Mucosa of rectum (tissue), 2 donors: ENCODE measurements around the gene DGKI.

ENCODE experiments used
- H3K27ac ChIP-seq, 2 donors: one replicate each; pipeline ENCODE4 v1.7.0; 2013; ENCODE audit warnings: inconsistent platforms in 2 of 2, low read depth in 2 of 2, low read length in 2 of 2
- H3K27me3 ChIP-seq, 2 donors: one replicate each; pipeline ENCODE4 v1.7.0; 2013; ENCODE audit warnings: low read length in 2 of 2; ENCODE audit not compliant: control insufficient read depth in 2 of 2, insufficient read depth in 2 of 2
- H3K36me3 ChIP-seq, 2 donors: one replicate each; pipeline ENCODE4 v1.7.0; 2013; ENCODE audit warnings: low read length in 2 of 2; ENCODE audit not compliant: control insufficient read depth in 2 of 2, insufficient read depth in 2 of 2
- H3K4me1 ChIP-seq, 2 donors: one replicate each; pipeline ENCODE4 v1.7.0; 2013; ENCODE audit warnings: low read length in 2 of 2, mild to moderate bottlenecking in 1 of 2; ENCODE audit not compliant: control insufficient read depth in 2 of 2, insufficient read depth in 2 of 2
- H3K4me3 ChIP-seq, 2 donors: one replicate each; pipeline ENCODE4 v1.7.0; 2013; ENCODE audit warnings: low read length in 2 of 2
- H3K9ac ChIP-seq, 2 donors: one replicate each; pipeline ENCODE4 v1.7.0; 2013; ENCODE audit warnings: low read length in 2 of 2, low read depth in 1 of 2, mild to moderate bottlenecking in 1 of 2
- H3K9me3 ChIP-seq, 2 donors: one replicate each; pipeline ENCODE4 v1.7.0; 2013; ENCODE audit warnings: low read length in 2 of 2; ENCODE audit not compliant: control insufficient read depth in 2 of 2
- donor health status: healthy.
- donor health status: Normal muscosa, but diverticular disease.

The DGKI gene

DNA sequence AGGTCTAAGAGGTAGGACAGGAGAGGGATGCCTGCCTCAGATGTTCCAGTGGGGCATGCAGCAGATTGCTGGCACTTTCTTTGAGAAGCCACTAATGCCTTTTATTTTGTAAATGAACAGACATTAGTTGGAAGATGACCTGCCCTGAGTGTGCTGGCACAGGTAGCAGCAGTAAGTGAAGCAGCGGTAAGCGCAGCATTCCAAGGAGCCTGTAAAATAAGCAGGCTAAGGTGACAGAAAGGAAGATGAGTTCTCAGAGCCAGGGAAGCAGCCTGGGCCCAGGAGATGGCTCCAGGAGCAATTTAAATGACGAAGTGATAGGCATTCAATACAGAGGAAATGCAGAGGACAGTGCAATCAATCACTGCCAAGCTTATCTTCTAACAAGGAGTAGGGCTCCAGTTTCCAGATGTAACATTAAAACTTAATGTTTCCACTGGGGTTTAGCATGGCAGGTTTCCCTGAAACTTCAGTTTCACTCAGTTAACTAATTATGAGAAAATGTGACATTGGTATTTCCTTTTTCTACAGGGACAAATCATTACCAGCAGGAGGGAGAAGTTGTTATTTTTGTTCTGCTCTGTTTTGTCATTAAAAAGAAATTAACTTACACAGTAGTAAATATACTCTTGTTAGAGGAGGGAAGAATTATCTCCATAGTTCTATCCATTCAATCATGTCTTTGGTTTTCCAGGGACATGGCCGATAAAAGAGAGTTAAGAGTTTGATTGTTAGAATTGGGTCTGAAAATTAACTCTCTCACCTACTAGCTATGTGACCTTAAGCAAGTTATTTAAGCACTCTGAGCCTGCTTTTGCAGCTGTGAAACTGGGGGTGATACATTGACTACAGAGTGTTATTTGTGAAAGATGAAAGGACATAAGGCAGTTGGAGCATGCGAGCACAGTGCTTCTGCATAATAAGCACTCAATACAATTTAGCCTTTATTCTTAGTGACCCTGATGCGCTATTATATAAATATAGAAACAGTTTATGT is 406.6 kb downstream of the DGKI start:
- H3K27ac ChIP-seq: no peak overlapping the region
- no peak overlapping the region for H3K4me3 ChIP-seq
- H3K9ac ChIP-seq: no peak overlapping the region

DNA sequence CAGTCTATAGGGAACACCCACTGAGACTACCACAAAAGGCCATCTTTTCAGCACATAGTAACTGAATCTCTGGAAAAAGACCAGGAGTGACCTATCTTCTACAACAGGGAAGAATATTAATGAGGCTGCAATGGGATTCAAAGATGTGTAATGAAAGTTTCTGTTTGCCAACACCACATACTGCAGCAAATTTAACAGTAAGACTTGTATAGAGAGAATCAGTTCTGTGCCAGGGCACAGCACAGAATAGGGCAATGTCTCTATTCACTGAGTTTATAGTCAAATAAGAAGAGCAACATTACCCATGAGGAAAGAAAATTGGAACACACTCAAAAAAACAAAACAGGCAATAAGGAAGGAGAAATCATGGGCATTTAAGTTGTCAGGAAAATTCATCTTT is 411.8 kb downstream of the DGKI start:
- H3K27ac ChIP-seq: no peak overlapping the region
- H3K4me3 ChIP-seq: no peak overlapping the region
- H3K9me3 ChIP-seq: no peaks in the 10 kb centered on the region
- H3K4me1 ChIP-seq: no peaks in the 10 kb centered on the region
- no peak overlapping the region for H3K9ac ChIP-seq
- no peaks in the 10 kb centered on the region for H3K27me3 ChIP-seq
- no peaks in the 10 kb centered on the region for H3K36me3 ChIP-seq

More for the DNA sequence above, 406.6 kb downstream of the DGKI start:
- no peaks in the 10 kb centered on the region for H3K36me3 ChIP-seq
- H3K9me3 ChIP-seq: no peaks in the 10 kb centered on the region
- no peaks in the 10 kb centered on the region for H3K27me3 ChIP-seq
- no peaks in the 10 kb centered on the region for H3K4me1 ChIP-seq

DNA sequence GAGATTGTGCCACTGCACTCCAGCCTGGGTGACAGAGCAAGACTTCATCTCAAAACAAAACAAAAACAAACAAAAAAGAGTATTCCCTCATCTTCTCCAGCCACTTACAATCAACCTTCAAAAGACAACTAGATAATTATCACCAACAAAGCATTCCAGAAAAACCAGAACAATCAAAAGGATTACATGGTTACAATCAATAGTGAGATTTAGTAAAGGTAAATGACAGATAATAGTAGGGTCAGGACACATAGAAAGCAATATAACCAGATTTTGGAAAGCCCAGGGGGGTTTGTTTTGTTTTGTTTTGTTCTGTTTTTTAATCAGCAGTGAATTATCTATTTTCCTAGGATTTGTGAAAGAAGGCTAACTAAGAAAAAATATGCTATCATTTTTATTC is 412.2 kb downstream of the DGKI start:
- Histone ChIP-seq H3K36me3 (no peaks in the 10 kb centered on the region), H3K9ac (no peak overlapping the region), H3K4me1 (no peaks in the 10 kb centered on the region), H3K27ac (no peak overlapping the region), H3K27me3 (no peaks in the 10 kb centered on the region), H3K4me3 (no peak overlapping the region), H3K9me3 (no peaks in the 10 kb centered on the region)

DNA sequence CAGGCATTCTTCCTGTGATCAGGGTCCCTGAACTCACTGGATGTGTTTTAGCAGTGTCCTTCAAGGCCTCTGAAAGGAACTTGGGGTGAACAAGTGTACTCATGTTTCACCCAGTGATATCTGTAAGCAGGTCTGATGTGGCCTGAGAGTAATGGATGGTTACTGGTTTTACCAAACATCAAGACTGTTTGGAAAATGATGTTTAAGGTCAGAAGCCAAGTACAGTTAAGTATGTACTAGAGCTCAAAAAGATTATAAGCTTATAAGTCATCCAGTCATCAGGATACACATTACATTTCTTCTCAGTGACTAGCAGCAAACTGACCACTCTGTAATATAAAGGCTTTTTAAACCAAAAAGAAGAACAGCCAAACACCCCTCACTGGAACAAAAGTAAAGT is 423.5 kb downstream of the DGKI start:
- Histone ChIP-seq H3K4me1 (no peaks in the 10 kb centered on the region), H3K4me3 (no peak overlapping the region), H3K27ac (no peak overlapping the region), H3K36me3 (no peaks in the 10 kb centered on the region), H3K27me3 (no peaks in the 10 kb centered on the region), H3K9me3 (no peaks in the 10 kb centered on the region), H3K9ac (no peak overlapping the region)

- Histone ChIP-seq H3K27ac (no peak overlapping the region), H3K4me1 (no peaks in the 10 kb centered on the region)
Observed at GRCh38 chr7:137421366-137421765, 425.4 kb downstream of the DGKI start.

GRCh38 chr7:137418841-137419240 is 427.9 kb downstream of the DGKI start:
- Histone ChIP-seq H3K9me3 (no peaks in the 10 kb centered on the region), H3K36me3 (no peaks in the 10 kb centered on the region), H3K4me3 (no peak overlapping the region), H3K4me1 (no peaks in the 10 kb centered on the region), H3K27me3 (no peaks in the 10 kb centered on the region), H3K27ac (no peak overlapping the region), H3K9ac (no peak overlapping the region)

More at GRCh38 chr7:137421366-137421765, 425.4 kb downstream of the DGKI start:
- Histone ChIP-seq H3K27me3 (no peaks in the 10 kb centered on the region), H3K36me3 (no peaks in the 10 kb centered on the region), H3K9me3 (no peaks in the 10 kb centered on the region), H3K9ac (no peak overlapping the region), H3K4me3 (no peak overlapping the region)

GRCh38 chr7:137417464-137417863 is 429.3 kb downstream of the DGKI start:
- H3K36me3 ChIP-seq: no peaks in the 10 kb centered on the region
- no peaks in the 10 kb centered on the region for H3K9me3 ChIP-seq
- no peaks in the 10 kb centered on the region for H3K4me1 ChIP-seq
- H3K4me3 ChIP-seq: no peak overlapping the region
- no peak overlapping the region for H3K27ac ChIP-seq
- no peaks in the 10 kb centered on the region for H3K27me3 ChIP-seq
- no peak overlapping the region for H3K9ac ChIP-seq

DNA sequence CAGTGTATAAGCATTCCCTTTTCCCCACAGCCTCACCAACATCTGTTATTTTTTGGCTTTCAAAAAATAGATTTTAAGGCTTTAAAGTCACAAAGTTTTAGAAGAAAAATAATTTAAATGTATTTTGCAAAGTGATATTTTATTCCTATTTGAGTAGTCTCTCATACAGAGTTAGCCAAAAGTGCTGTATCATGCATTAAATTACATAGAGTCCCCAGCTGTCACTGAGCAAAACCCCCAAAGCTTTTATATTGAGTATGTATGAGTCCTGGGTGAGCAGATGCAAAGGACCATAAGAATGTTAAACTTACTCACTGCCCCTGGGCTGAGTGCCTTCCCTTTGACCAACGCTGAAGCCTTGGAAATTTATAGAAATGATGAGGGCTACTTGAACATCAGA is 432.9 kb downstream of the DGKI start:
- Histone ChIP-seq H3K36me3 (no peaks in the 10 kb centered on the region), H3K27ac (no peak overlapping the region), H3K9ac (no peak overlapping the region), H3K27me3 (no peaks in the 10 kb centered on the region), H3K4me1 (no peaks in the 10 kb centered on the region), H3K4me3 (no peak overlapping the region), H3K9me3 (no peaks in the 10 kb centered on the region)

DNA sequence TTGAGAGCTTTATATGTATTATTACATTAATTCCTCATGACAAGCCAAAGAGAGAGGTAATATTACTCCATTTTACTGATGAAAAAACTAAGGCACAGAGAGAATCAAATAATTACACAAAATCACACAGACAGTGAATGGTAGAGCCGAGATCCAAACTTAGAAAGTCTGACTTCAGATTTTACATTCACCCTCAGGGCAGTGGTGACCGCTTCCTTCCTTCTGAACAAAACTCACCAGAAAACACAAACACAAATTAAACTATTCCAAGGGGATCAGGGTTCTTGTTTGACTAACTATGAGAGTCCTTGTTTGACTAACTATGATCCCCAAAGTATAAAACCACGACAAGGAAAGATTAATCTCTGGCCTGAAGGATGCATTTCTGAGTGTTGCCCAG is 435.3 kb downstream of the DGKI start:
- no peak overlapping the region for H3K4me3 ChIP-seq
- H3K4me1 ChIP-seq: no peaks in the 10 kb centered on the region
- no peaks in the 10 kb centered on the region for H3K27me3 ChIP-seq
- no peak overlapping the region for H3K9ac ChIP-seq
- H3K27ac ChIP-seq: no peak overlapping the region
- no peaks in the 10 kb centered on the region for H3K36me3 ChIP-seq
- H3K9me3 ChIP-seq: no peaks in the 10 kb centered on the region

- H3K36me3 ChIP-seq: no peaks in the 10 kb centered on the region
- no peak overlapping the region for H3K27ac ChIP-seq
- no peaks in the 10 kb centered on the region for H3K4me1 ChIP-seq
- H3K9me3 ChIP-seq: no peaks in the 10 kb centered on the region
- H3K4me3 ChIP-seq: no peak overlapping the region
- no peaks in the 10 kb centered on the region for H3K27me3 ChIP-seq
- no peak overlapping the region for H3K9ac ChIP-seq
Observed at GRCh38 chr7:137408126-137408525, 438.6 kb downstream of the DGKI start.
